OCI-LY3 (cell line): ENCODE measurements around the gene GOLGA8S.
"Not testable (repeated sequence)": the region's sequence is repeated elsewhere in the genome, so short reads cannot be mapped to it uniquely, and the experiment has no call there.

Experiments
- H2AFZ ChIP-seq: fragments of 200-600, 300-600 bp; shearing (Covaris generic); 2 replicates; pipeline ENCODE4 v1.6.0; 2014; ENCODE audit warnings: antibody characterized with exemption, low read depth, low read length
- H3K27ac ChIP-seq: fragments of 200-600, 300-600 bp; sonication (generic); 2 replicates; pipeline ENCODE4 v1.5.1; 2014; ENCODE audit warnings: mild to moderate bottlenecking, low read length, moderate library complexity, mixed read lengths
- H3K27me3 ChIP-seq: fragments of 200-600, 300-600 bp; sonication (generic); 2 replicates; pipeline ENCODE4 v1.6.1; 2014; ENCODE audit warnings: low read depth, low read length, mixed read lengths
- H3K36me3 ChIP-seq: fragments of 200-600, 300-600 bp; sonication (generic); replicated peaks from 2 replicates; pipeline ENCODE3; 2014; ENCODE audit warnings: low read depth, low read length, mixed read lengths
- H3K4me1 ChIP-seq: fragments of 300-600, 200-600 bp; sonication (generic); 2 replicates; pipeline ENCODE4 v1.6.1; 2014; ENCODE audit warnings: low read length, mixed read lengths
- H3K4me2 ChIP-seq: fragments of 200-600, 300-600 bp; sonication (generic); 2 replicates; pipeline ENCODE4 v1.6.1; 2014; ENCODE audit warnings: low read length, mixed read lengths
- H3K4me3 ChIP-seq: fragments of 300-600, 200-600 bp; sonication (generic); 2 replicates; pipeline ENCODE4 v1.5.1; 2014; ENCODE audit warnings: antibody characterized with exemption, mild to moderate bottlenecking, low read length, moderate library complexity
- H3K79me2 ChIP-seq: fragments of 300-600, 200-600 bp; shearing (Covaris generic); 2 replicates; pipeline ENCODE4 v1.6.1; 2014; ENCODE audit warnings: mild to moderate bottlenecking, low read length, mixed read lengths
- H3K9ac ChIP-seq: fragments of 300-600, 200-600 bp; shearing (Covaris generic); 2 replicates; pipeline ENCODE4 v1.6.0; 2014; ENCODE audit warnings: mild to moderate bottlenecking, low read length, moderate library complexity
- H3K9me3 ChIP-seq: fragments of 200-600, 300-600 bp; shearing (Covaris generic); 2 replicates; pipeline ENCODE4 v1.6.1; 2014; ENCODE audit warnings: low read length, mixed read lengths; ENCODE audit not compliant: insufficient read depth
- H4K20me1 ChIP-seq: fragments of 200-600, 300-600 bp; sonication (generic); 2 replicates; pipeline ENCODE4 v1.6.1; 2016; ENCODE audit warnings: low read length, mixed read lengths; ENCODE audit not compliant: insufficient read depth
- CTCF ChIP-seq: fragments of 200-600, 300-600 bp; sonication (generic); IDR thresholded peaks from 2 replicates; pipeline ENCODE4 v1.5.1; 2014; ENCODE audit warnings: antibody characterized with exemption, low read length, low read depth
- EZH2phosphoT487 ChIP-seq: fragments of 200-600 bp; shearing (Covaris generic); IDR thresholded peaks from 2 replicates; pipeline ENCODE4 v1.6.1; 2018; ENCODE audit warnings: antibody characterized with exemption, mixed run types, low read depth

The GOLGA8S gene

GRCh38 chr15:23370578-23370977, 16.0 kb downstream of the GOLGA8S start:
- TF ChIP-seq EZH2phosphoT487 = no peak
- no peak for TF ChIP-seq CTCF
- Histone ChIP-seq H3K9me3 (no peaks in the 10 kb centered on the region), H3K9ac (no peak overlapping the region), H3K36me3 (no peaks in the 10 kb centered on the region), H3K4me2 (no peak overlapping the region), H4K20me1 (no peaks in the 10 kb centered on the region), H3K27ac (no peak overlapping the region), H3K79me2 (no peaks in the 10 kb centered on the region), H3K4me1 (no peaks in the 10 kb centered on the region), H2AFZ (no peak overlapping the region), H3K4me3 (no peak overlapping the region), H3K27me3 (no peaks in the 10 kb centered on the region)

- not testable (repeated sequence) for H3K4me3 ChIP-seq, H3K27ac ChIP-seq, H2AFZ ChIP-seq, H3K9ac ChIP-seq, H3K4me1 ChIP-seq, H3K36me3 ChIP-seq, H3K4me2 ChIP-seq, H3K9me3 ChIP-seq, H4K20me1 ChIP-seq, H3K79me2 ChIP-seq, H3K27me3 ChIP-seq
Measured at GRCh38 chr15:23371134-23371533, 16.6 kb downstream of the GOLGA8S start.

- not testable (repeated sequence) for H3K27ac ChIP-seq, H2AFZ ChIP-seq, H3K4me2 ChIP-seq, H3K27me3 ChIP-seq, H3K9ac ChIP-seq, H3K79me2 ChIP-seq, H3K4me3 ChIP-seq, H4K20me1 ChIP-seq, H3K9me3 ChIP-seq, H3K4me1 ChIP-seq, H3K36me3 ChIP-seq
Measured at GRCh38 chr15:23371868-23372267, 17.3 kb downstream of the GOLGA8S start.

- no peaks in the 10 kb centered on the region; the same call in 1 of the 2 replicates for H3K27me3 ChIP-seq
- H3K36me3 ChIP-seq = no peaks in the 10 kb centered on the region
- no peak overlapping the region for H2AFZ ChIP-seq
- no peak overlapping the region for H3K27ac ChIP-seq
- no peaks in the 10 kb centered on the region for H3K9me3 ChIP-seq
- no peak overlapping the region for H3K4me2 ChIP-seq
- no peaks in the 10 kb centered on the region for H3K4me1 ChIP-seq
- no peak overlapping the region for H3K9ac ChIP-seq
- H3K79me2 ChIP-seq = no peaks in the 10 kb centered on the region
- no peak for TF ChIP-seq CTCF
- TF ChIP-seq EZH2phosphoT487 = no peak
- no peak overlapping the region for H3K4me3 ChIP-seq
- H4K20me1 ChIP-seq = no peaks in the 10 kb centered on the region
Measured at GRCh38 chr15:23372284-23372683, 17.7 kb downstream of the GOLGA8S start.

- not testable (repeated sequence) for H3K27me3 ChIP-seq, H3K9ac ChIP-seq, H3K4me2 ChIP-seq, H3K79me2 ChIP-seq, H3K36me3 ChIP-seq, H3K27ac ChIP-seq, H2AFZ ChIP-seq, H3K9me3 ChIP-seq, H3K4me3 ChIP-seq, H4K20me1 ChIP-seq, H3K4me1 ChIP-seq
Measured at GRCh38 chr15:23372891-23373600, 18.5 kb downstream of the GOLGA8S start.

- not testable (repeated sequence) for H3K4me2 ChIP-seq, H3K4me1 ChIP-seq, H3K27ac ChIP-seq, H4K20me1 ChIP-seq, H3K79me2 ChIP-seq, H3K4me3 ChIP-seq, H3K9ac ChIP-seq, H3K36me3 ChIP-seq, H3K9me3 ChIP-seq, H2AFZ ChIP-seq, H3K27me3 ChIP-seq
Measured at GRCh38 chr15:23374226-23374625, 19.7 kb downstream of the GOLGA8S start.

GRCh38 chr15:23378946-23379345, 24.4 kb downstream of the GOLGA8S start:
- H3K9me3 ChIP-seq, H3K4me2 ChIP-seq: not testable (repeated sequence)

GRCh38 chr15:23380700-23381099, 26.2 kb downstream of the GOLGA8S start:
- not testable (repeated sequence) for H3K4me3 ChIP-seq, H3K27me3 ChIP-seq, H3K9ac ChIP-seq, H4K20me1 ChIP-seq, H3K4me2 ChIP-seq, H3K27ac ChIP-seq, H3K9me3 ChIP-seq, H3K79me2 ChIP-seq, H3K4me1 ChIP-seq, H3K36me3 ChIP-seq, H2AFZ ChIP-seq

More at GRCh38 chr15:23378946-23379345, 24.4 kb downstream of the GOLGA8S start:
- H4K20me1 ChIP-seq, H2AFZ ChIP-seq, H3K9ac ChIP-seq, H3K27me3 ChIP-seq, H3K4me3 ChIP-seq, H3K36me3 ChIP-seq, H3K4me1 ChIP-seq, H3K27ac ChIP-seq, H3K79me2 ChIP-seq: not testable (repeated sequence)
